ENCODE data around the gene LRP11. TPM values are rescaled to one million over a fixed set of nuclear protein-coding genes. Genes with fewer than 3 reads are reported as not detected.

Gene LRP11
- total and polyA plus RNA-seq, 9 of the 15 experiments (the other 6 are each of a cell fraction or from before 2014, with no cell fraction given) = 0.51 to 3.5 (median 2.4) TPM

DNA sequence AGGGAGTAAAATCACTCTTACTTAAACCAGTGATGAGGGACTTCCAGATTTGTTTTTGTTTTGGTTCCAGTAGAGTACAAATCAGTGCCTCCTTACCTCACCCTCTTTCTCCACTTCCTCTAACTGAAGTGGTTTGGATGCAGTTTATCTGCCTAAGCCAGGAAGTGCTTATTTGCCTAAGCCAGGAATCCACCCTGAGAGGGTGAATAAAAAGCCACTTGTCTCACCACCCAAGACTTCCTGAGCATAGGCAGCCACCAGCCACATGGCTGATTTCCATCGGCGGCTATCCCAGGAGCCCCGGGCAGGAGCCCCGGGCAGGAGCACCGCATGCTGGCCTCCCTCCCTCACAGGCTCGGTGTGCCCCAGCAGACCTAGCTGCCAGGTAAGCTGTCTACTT is 12.0 kb downstream of the LRP11 start (continued):
- peak; percentile 39; the same call in 1 of the 2 replicates for TF ChIP-seq ETV1 (tag; conservative IDR thresholded peaks at IDR 0.05; ENCODE audit: low read depth)
- peak; percentile 70 for TF ChIP-seq CBFA2T3 (IDR thresholded peaks at IDR 0.05)
- TF ChIP-seq KDM2B (CRISPR knock-in tag; IDR thresholded peaks at IDR 0.05) = no peak
- TF ChIP-seq RBM15 (IDR thresholded peaks at IDR 0.05; ENCODE audit: insufficient read depth, low read length) = no peak
- 0 out of 2 replicates have a peak, but pooled peaks have one; percentile 27 for TF ChIP-seq ARID1B (IDR thresholded peaks at IDR 0.05)
- no peak for TF ChIP-seq FOXM1 (IDR thresholded peaks at IDR 0.05; ENCODE audit: low read depth)
- no peak for TF ChIP-seq FOXM1 (CRISPR knock-in tag; IDR thresholded peaks at IDR 0.05; ENCODE audit: low read depth)
- no peak for TF ChIP-seq ZNF707 (CRISPR knock-in tag; conservative IDR thresholded peaks at IDR 0.05)
- 0 out of 2 replicates have a peak, but pooled peaks have one; percentile 31 for TF ChIP-seq CTBP1 (IDR thresholded peaks at IDR 0.05; ENCODE audit: borderline replicate concordance)
- TF ChIP-seq FOXP1 (CRISPR knock-in tag; IDR thresholded peaks at IDR 0.05) = 0 out of 2 replicates have a peak, but pooled peaks have one; percentile 46
- peak; percentile 80 to 98; a peak in 3 of 4 replicates for TF ChIP-seq RCOR1 (IDR thresholded peaks at IDR 0.05; ENCODE audit: borderline replicate concordance in 1 of 2, low read depth in 2 of 2, low read length in 2 of 2)
- TF ChIP-seq, protein P1, sequence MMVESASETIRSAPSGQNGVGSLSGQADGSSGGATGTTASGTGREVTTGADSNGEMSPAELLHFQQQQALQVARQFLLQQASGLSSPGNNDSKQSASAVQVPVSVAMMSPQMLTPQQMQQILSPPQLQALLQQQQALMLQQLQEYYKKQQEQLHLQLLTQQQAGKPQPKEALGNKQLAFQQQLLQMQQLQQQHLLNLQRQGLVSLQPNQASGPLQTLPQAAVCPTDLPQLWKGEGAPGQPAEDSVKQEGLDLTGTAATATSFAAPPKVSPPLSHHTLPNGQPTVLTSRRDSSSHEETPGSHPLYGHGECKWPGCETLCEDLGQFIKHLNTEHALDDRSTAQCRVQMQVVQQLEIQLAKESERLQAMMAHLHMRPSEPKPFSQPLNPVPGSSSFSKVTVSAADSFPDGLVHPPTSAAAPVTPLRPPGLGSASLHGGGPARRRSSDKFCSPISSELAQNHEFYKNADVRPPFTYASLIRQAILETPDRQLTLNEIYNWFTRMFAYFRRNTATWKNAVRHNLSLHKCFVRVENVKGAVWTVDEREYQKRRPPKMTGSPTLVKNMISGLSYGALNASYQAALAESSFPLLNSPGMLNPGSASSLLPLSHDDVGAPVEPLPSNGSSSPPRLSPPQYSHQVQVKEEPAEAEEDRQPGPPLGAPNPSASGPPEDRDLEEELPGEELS (CRISPR knock-in tag; IDR thresholded peaks at IDR 0.05; ENCODE audit: borderline replicate concordance) = no peak
- TF ChIP-seq, protein P2, sequence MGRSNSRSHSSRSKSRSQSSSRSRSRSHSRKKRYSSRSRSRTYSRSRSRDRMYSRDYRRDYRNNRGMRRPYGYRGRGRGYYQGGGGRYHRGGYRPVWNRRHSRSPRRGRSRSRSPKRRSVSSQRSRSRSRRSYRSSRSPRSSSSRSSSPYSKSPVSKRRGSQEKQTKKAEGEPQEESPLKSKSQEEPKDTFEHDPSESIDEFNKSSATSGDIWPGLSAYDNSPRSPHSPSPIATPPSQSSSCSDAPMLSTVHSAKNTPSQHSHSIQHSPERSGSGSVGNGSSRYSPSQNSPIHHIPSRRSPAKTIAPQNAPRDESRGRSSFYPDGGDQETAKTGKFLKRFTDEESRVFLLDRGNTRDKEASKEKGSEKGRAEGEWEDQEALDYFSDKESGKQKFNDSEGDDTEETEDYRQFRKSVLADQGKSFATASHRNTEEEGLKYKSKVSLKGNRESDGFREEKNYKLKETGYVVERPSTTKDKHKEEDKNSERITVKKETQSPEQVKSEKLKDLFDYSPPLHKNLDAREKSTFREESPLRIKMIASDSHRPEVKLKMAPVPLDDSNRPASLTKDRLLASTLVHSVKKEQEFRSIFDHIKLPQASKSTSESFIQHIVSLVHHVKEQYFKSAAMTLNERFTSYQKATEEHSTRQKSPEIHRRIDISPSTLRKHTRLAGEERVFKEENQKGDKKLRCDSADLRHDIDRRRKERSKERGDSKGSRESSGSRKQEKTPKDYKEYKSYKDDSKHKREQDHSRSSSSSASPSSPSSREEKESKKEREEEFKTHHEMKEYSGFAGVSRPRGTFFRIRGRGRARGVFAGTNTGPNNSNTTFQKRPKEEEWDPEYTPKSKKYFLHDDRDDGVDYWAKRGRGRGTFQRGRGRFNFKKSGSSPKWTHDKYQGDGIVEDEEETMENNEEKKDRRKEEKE (IDR thresholded peaks at IDR 0.05; ENCODE audit: borderline replicate concordance in 1 of 2, control insufficient read depth in 1 of 2, low read depth in 2 of 2, low read length in 1 of 2) = no peak
- TF ChIP-seq TAL1 (IDR thresholded peaks at IDR 0.05) = peak; percentile 29; the same call in 1 of the 2 replicates
- TF ChIP-seq SOX6 (IDR thresholded peaks at IDR 0.05) = peak; percentile 45; the same call in 1 of the 2 replicates
- TF ChIP-seq HMGN3 (IDR thresholded peaks at IDR 0.05; ENCODE audit: borderline replicate concordance, extremely low read depth, insufficient read length, low read depth, low read length) = no peak
- TF ChIP-seq HMG20B (CRISPR knock-in tag; IDR thresholded peaks at IDR 0.05) = no peak
- peak in 1 of 2 experiments; percentile 92; a peak in 2 of 4 replicates for TF ChIP-seq HDAC1 (IDR thresholded peaks at IDR 0.05)
